K562 (cell line): ENCODE measurements around the gene FADS1.

Experiments
- BHLHE40 ChIP-seq: IDR thresholded peaks from 2 replicates; pipeline ENCODE4 v1.6.1; 2011; ENCODE audit warnings: low read length, improper control_type of control experiment
- BRF2 ChIP-seq: IDR thresholded peaks from 3 replicates; pipeline ENCODE4 v1.6.1; 2011; ENCODE audit warnings: borderline replicate concordance, mild to moderate bottlenecking; ENCODE audit not compliant: insufficient read length, insufficient read depth
- CBFA2T2 ChIP-seq: fragments of 450-650 bp; conservative IDR thresholded peaks from 2 replicates; pipeline ENCODE4 v1.6.1; 2017; ENCODE audit warnings: mild to moderate bottlenecking
- EP300 ChIP-seq: IDR thresholded peaks from 2 replicates; pipeline ENCODE4 v1.6.1; 2012; ENCODE audit warnings: low read length, improper control_type of control experiment
- GABPB1 ChIP-seq: sonication (generic); formaldehyde crosslinking; IDR thresholded peaks from 2 replicates; pipeline ENCODE4 v1.8.0; 2022; ENCODE audit warnings: mild to moderate bottlenecking, missing genetic modification reagents
- HCFC1 ChIP-seq: IDR thresholded peaks from 2 replicates; pipeline ENCODE4 v1.6.1; 2012; ENCODE audit warnings: low read depth, low read length, improper control_type of control experiment
- MED1 ChIP-seq: sonication (generic); formaldehyde crosslinking; IDR thresholded peaks from 2 replicates; pipeline ENCODE4 v1.8.1; 2023; ENCODE audit warnings: missing genetic modification reagents, borderline replicate concordance
- SP2 ChIP-seq: IDR thresholded peaks from 2 replicates; pipeline ENCODE4 v1.6.1; 2011; ENCODE audit warnings: mild to moderate bottlenecking, low read depth, low read length, moderate library complexity; ENCODE audit not compliant: poor library complexity, severe bottlenecking; ENCODE audit errors: extremely low read depth
- ZNF23 ChIP-seq: fragments of 250-450 bp; sonication (Bioruptor Pico); IDR thresholded peaks from 2 replicates; pipeline ENCODE4 v1.4.0; 2020; ENCODE audit warnings: mild to moderate bottlenecking
- TF ChIP-seq, protein P1 (sequence below): fragments of 450-650 bp; IDR thresholded peaks from 2 replicates; pipeline ENCODE4 v1.6.1; 2016; ENCODE audit warnings: mild to moderate bottlenecking, moderate library complexity

DNA sequence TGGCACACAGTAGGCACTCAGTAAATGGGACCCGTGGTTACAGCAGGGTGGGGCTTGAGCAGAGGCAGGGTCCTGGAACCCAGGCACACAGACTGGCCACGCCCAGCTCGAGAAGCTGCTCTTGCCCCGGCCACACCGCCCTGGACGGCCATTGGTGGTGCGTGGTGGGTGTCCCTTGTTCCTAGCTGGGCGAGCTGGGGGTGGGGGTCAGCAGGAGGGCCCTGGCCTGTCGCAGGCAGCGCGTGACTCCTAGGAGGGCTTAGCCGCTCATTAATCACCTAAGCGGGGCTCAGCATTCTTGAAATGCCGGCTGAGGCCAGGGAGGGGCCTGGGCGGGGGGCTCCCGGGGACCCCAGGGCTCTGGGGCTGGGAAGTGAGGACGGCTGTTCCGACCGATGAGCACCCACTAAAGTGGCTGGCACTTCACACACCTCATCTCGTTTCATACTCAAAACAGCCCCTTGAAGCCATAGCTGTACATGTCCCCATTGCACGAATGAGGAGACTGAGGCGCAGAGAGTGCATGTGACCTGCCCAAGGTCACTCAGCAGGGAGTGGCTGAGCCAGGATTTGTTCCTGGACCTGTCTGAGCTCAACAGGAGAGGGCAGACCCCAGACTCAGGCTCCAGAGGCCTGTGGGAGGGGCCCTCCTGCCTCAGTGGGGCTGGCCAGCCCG is 52.7 kb downstream of the FADS1 start:
- TF ChIP-seq HCFC1 (no peak), EP300 (no peak), MED1 (CRISPR knock-in tag) (no peak), BHLHE40 (peak; percentile 18; the same call in 1 of the 2 replicates), BRF2 (no peak), CBFA2T2 (no peak), SP2 (no peak), GABPB1 (no peak), ZNF23 (CRISPR knock-in tag) (no peak)
- TF ChIP-seq, protein P1, sequence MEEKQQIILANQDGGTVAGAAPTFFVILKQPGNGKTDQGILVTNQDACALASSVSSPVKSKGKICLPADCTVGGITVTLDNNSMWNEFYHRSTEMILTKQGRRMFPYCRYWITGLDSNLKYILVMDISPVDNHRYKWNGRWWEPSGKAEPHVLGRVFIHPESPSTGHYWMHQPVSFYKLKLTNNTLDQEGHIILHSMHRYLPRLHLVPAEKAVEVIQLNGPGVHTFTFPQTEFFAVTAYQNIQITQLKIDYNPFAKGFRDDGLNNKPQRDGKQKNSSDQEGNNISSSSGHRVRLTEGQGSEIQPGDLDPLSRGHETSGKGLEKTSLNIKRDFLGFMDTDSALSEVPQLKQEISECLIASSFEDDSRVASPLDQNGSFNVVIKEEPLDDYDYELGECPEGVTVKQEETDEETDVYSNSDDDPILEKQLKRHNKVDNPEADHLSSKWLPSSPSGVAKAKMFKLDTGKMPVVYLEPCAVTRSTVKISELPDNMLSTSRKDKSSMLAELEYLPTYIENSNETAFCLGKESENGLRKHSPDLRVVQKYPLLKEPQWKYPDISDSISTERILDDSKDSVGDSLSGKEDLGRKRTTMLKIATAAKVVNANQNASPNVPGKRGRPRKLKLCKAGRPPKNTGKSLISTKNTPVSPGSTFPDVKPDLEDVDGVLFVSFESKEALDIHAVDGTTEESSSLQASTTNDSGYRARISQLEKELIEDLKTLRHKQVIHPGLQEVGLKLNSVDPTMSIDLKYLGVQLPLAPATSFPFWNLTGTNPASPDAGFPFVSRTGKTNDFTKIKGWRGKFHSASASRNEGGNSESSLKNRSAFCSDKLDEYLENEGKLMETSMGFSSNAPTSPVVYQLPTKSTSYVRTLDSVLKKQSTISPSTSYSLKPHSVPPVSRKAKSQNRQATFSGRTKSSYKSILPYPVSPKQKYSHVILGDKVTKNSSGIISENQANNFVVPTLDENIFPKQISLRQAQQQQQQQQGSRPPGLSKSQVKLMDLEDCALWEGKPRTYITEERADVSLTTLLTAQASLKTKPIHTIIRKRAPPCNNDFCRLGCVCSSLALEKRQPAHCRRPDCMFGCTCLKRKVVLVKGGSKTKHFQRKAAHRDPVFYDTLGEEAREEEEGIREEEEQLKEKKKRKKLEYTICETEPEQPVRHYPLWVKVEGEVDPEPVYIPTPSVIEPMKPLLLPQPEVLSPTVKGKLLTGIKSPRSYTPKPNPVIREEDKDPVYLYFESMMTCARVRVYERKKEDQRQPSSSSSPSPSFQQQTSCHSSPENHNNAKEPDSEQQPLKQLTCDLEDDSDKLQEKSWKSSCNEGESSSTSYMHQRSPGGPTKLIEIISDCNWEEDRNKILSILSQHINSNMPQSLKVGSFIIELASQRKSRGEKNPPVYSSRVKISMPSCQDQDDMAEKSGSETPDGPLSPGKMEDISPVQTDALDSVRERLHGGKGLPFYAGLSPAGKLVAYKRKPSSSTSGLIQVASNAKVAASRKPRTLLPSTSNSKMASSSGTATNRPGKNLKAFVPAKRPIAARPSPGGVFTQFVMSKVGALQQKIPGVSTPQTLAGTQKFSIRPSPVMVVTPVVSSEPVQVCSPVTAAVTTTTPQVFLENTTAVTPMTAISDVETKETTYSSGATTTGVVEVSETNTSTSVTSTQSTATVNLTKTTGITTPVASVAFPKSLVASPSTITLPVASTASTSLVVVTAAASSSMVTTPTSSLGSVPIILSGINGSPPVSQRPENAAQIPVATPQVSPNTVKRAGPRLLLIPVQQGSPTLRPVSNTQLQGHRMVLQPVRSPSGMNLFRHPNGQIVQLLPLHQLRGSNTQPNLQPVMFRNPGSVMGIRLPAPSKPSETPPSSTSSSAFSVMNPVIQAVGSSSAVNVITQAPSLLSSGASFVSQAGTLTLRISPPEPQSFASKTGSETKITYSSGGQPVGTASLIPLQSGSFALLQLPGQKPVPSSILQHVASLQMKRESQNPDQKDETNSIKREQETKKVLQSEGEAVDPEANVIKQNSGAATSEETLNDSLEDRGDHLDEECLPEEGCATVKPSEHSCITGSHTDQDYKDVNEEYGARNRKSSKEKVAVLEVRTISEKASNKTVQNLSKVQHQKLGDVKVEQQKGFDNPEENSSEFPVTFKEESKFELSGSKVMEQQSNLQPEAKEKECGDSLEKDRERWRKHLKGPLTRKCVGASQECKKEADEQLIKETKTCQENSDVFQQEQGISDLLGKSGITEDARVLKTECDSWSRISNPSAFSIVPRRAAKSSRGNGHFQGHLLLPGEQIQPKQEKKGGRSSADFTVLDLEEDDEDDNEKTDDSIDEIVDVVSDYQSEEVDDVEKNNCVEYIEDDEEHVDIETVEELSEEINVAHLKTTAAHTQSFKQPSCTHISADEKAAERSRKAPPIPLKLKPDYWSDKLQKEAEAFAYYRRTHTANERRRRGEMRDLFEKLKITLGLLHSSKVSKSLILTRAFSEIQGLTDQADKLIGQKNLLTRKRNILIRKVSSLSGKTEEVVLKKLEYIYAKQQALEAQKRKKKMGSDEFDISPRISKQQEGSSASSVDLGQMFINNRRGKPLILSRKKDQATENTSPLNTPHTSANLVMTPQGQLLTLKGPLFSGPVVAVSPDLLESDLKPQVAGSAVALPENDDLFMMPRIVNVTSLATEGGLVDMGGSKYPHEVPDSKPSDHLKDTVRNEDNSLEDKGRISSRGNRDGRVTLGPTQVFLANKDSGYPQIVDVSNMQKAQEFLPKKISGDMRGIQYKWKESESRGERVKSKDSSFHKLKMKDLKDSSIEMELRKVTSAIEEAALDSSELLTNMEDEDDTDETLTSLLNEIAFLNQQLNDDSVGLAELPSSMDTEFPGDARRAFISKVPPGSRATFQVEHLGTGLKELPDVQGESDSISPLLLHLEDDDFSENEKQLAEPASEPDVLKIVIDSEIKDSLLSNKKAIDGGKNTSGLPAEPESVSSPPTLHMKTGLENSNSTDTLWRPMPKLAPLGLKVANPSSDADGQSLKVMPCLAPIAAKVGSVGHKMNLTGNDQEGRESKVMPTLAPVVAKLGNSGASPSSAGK: no peak
